ENCODE data around the gene OR5J2.

GRCh38 chr11:56183459-56183858, 7.0 kb downstream of the OR5J2 start:
- no peak for TF ChIP-seq POLR2A (IDR thresholded peaks at IDR 0.05)
- TF ChIP-seq, protein P1, sequence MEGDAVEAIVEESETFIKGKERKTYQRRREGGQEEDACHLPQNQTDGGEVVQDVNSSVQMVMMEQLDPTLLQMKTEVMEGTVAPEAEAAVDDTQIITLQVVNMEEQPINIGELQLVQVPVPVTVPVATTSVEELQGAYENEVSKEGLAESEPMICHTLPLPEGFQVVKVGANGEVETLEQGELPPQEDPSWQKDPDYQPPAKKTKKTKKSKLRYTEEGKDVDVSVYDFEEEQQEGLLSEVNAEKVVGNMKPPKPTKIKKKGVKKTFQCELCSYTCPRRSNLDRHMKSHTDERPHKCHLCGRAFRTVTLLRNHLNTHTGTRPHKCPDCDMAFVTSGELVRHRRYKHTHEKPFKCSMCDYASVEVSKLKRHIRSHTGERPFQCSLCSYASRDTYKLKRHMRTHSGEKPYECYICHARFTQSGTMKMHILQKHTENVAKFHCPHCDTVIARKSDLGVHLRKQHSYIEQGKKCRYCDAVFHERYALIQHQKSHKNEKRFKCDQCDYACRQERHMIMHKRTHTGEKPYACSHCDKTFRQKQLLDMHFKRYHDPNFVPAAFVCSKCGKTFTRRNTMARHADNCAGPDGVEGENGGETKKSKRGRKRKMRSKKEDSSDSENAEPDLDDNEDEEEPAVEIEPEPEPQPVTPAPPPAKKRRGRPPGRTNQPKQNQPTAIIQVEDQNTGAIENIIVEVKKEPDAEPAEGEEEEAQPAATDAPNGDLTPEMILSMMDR (IDR thresholded peaks at IDR 0.05), result no peak

Data from adrenal gland (tissue), 5 donors.